Mucosa of stomach (tissue), 1 donor: Measurements from ENCODE around the gene MS4A5.

Experiments
- H3K27me3 ChIP-seq: one replicate; pipeline ENCODE4 v1.7.0; 2013; ENCODE audit warnings: mild to moderate bottlenecking, low read length; ENCODE audit not compliant: control insufficient read depth, insufficient read depth
- H3K36me3 ChIP-seq: one replicate; pipeline ENCODE4 v1.7.0; 2013; ENCODE audit warnings: low read length; ENCODE audit not compliant: control insufficient read depth, insufficient read depth
- H3K4me1 ChIP-seq: one replicate; pipeline ENCODE4 v1.7.0; 2013; ENCODE audit warnings: mild to moderate bottlenecking, low read length; ENCODE audit not compliant: control insufficient read depth, insufficient read depth
- H3K4me3 ChIP-seq: one replicate; pipeline ENCODE4 v1.7.0; 2013; ENCODE audit warnings: low read length
- H3K9ac ChIP-seq: one replicate; pipeline ENCODE4 v1.7.0; 2013; ENCODE audit warnings: mild to moderate bottlenecking, low read length, moderate library complexity
- H3K9me3 ChIP-seq: one replicate; pipeline ENCODE4 v1.7.0; 2013; ENCODE audit warnings: mild to moderate bottlenecking, low read length, moderate library complexity; ENCODE audit not compliant: control insufficient read depth
- donor health status: Pancreatic carcinoma.

Gene MS4A5

DNA sequence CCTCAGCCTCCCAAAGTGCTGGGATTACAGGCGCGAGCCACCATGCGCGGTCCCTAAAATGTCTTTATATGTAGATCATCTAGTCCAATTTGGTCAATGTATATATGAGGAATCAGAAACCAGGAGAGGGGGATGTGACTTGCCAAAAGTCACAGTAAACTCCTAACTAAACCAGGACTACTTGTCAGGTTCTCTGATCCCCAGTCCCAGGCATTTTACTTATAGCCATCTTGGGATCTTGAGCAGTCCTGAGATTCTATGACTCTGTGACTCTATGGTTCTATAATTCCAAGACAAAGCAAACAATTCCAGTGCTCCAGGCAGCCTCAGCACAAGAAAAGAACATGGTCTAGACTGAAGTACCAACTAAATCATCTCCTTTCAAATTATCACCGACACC lies at the start of gene MS4A5:
Gene MS4A5 (plus strand): TSS at position 301 of the 400 bp plus-strand sequence. CDS start 103 bp downstream, outside the sequence.
- Histone ChIP-seq H3K9me3 (no peaks in the 10 kb centered on the region), H3K9ac (no peak within 1 kb of the TSS), H3K4me1 (no peaks in the 10 kb centered on the region), H3K36me3 (no peaks in the 10 kb centered on the region), H3K27me3 (no peaks in the 10 kb centered on the region), H3K4me3 (no peak within 1 kb of the TSS)

DNA sequence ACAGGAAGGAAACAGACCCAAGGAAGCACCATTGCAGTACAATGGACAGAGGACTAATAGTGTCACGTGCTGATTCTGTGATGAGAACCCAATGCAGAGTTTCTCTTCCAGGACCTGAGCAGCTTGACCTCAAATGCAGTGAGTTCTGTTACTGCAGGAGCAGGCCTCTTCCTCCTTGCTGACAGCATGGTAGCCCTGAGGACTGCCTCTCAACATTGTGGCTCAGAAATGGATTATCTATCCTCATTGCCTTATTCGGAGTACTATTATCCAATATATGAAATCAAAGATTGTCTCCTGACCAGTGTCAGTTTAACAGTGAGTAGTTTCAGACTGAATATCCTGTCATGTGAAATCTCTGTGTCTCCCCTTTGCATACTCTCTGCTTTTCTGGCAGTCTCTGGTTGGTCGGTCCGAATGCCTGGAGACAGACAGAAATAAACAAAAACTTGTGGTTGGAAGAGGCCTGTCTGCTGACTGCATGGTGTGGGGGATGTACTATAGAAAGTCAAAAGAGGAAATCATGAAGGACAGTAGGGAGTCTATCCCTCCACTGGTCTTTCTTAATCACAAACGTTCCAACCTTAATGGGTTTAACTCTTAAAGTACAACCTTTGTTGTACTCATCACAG lies 40.0 kb upstream of the MS4A5 start:
- no peak overlapping the region for H3K9ac ChIP-seq
- no peak overlapping the region for H3K4me3 ChIP-seq
- no peaks in the 10 kb centered on the region for H3K9me3 ChIP-seq
- no peaks in the 10 kb centered on the region for H3K36me3 ChIP-seq
- H3K4me1 ChIP-seq = no peaks in the 10 kb centered on the region
- H3K27me3 ChIP-seq = no peaks in the 10 kb centered on the region

DNA sequence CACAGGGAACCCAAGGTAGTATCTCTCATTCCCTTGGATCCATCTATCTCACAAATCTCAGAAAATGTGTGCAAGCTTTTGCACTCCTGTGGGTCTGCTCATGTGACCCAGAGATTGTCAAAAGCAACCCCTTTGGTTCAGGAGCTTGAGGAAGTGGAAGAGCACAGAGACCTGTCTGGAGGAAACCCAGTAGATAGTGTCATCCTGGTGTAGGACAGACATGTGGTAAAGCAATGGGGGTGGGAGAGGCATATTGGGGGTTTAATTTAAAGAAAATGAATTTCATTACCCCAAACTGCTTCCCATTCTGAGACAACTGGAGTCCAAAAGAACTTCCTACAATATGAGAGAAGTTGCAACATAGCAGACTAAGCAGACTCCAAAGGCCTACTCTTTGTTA lies 39.0 kb upstream of the MS4A5 start:
- Histone ChIP-seq H3K4me1 (no peaks in the 10 kb centered on the region), H3K4me3 (no peak overlapping the region), H3K9ac (no peak overlapping the region), H3K27me3 (no peaks in the 10 kb centered on the region), H3K9me3 (no peaks in the 10 kb centered on the region), H3K36me3 (no peaks in the 10 kb centered on the region)

DNA sequence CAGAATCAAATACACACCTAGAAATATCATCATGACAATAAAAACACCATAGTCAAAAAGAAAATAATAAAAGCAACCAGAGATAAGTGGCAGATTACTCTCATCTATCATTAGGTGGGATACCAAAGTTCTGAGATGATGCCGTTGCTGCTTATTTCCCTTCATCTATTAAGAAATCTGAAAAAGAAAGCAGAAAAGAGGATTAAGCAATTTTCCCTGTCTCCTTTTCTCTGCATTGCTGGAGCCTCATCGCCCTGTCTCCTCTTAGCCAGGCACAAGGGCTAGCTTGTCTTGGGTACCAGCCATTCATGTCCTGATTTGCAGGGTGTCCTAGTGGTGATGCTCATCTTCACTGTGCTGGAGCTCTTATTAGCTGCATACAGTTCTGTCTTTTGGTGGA lies 37.0 kb upstream of the MS4A5 start:
- Histone ChIP-seq H3K9ac (no peak overlapping the region), H3K36me3 (no peaks in the 10 kb centered on the region), H3K9me3 (no peaks in the 10 kb centered on the region), H3K27me3 (no peaks in the 10 kb centered on the region), H3K4me1 (no peaks in the 10 kb centered on the region), H3K4me3 (no peak overlapping the region)

DNA sequence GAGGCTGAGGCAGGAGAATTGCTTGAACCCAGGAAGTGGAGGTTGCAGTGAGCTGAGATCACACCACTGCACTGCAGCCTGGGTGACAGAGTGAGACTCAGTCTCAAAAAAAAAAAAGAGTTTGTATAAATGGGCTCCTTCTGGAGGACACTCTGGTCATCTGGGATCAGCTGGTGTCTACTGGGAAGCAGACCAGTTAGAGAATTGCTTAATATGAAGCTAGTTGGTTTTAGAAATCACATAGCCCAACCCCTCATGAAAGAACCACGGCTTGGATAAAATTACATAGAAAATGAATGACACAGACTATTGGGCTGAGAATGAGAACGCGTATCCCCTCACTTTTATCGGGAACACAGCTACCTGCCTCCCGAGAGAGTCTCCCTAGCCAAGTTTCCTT lies 36.4 kb upstream of the MS4A5 start:
- H3K27me3 ChIP-seq = no peaks in the 10 kb centered on the region
- H3K9ac ChIP-seq = no peak overlapping the region
- H3K9me3 ChIP-seq = no peaks in the 10 kb centered on the region
- H3K36me3 ChIP-seq = no peaks in the 10 kb centered on the region
- no peaks in the 10 kb centered on the region for H3K4me1 ChIP-seq
- no peak overlapping the region for H3K4me3 ChIP-seq

DNA sequence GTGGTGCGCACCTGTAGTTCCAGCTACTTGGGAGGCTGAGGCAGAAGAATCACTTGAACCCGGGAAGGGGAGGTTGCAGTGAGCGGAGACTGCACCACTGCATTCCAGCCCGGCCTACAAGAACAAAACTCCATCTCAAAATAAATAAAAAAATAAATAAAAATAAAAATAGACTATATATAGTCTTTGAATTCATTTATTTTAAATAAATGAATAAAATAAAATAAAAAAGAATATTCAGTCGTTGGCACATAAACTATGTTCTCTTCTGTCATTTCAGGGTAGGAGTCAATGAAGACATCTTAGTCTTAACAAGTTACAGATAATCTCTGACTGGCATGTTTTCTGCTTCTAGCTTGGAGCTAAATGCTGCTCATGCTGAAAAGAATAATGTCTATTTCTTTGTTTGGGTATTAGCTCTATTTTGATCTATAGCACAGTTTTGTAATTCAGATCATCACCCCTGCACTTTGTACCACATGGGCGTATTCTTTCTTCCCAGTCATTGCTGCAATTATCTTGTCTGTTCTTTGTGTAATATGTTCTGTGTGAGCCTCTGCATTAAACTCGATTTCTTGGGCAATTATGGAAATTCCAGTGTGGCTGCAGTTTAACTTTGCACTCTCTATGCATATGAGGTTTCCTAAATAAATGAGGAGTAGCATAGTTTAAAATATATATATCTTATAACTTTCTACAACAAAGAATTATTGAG lies 34.5 kb upstream of the MS4A5 start:
- no peak overlapping the region for H3K9ac ChIP-seq
- H3K36me3 ChIP-seq = no peaks in the 10 kb centered on the region
- no peaks in the 10 kb centered on the region for H3K27me3 ChIP-seq
- H3K9me3 ChIP-seq = no peaks in the 10 kb centered on the region
- no peak overlapping the region for H3K4me3 ChIP-seq
- no peaks in the 10 kb centered on the region for H3K4me1 ChIP-seq

DNA sequence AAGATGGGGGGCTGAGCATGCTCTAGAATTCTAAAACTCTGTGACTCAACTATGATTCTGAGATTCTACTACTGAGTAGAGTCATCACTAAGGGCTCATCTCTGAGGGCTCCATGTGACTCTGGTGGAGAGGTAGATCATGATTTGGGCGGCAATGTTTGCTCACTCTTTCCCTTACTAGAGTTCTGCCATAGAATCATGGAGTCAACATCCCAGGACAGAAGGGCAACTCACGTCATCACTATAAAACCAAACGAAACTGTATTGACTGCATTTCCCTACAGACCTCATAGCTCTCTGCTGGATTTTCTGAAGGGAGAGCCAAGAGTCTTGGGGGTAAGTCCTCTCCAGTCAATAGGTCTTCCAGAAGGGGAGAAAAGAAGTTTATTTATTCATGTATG lies 33.0 kb upstream of the MS4A5 start, which contains the start of gene MS4A14:
Gene MS4A14 (plus strand): TSS at position 78 of the 400 bp plus-strand sequence. CDS start 120 bp downstream, at position 198.
- Histone ChIP-seq H3K9me3 (no peaks in the 10 kb centered on the region), H3K9ac (no peak within 1 kb of the TSS), H3K27me3 (no peaks in the 10 kb centered on the region), H3K4me1 (no peaks in the 10 kb centered on the region), H3K4me3 (no peak within 1 kb of the TSS), H3K36me3 (no peaks in the 10 kb centered on the region)

DNA sequence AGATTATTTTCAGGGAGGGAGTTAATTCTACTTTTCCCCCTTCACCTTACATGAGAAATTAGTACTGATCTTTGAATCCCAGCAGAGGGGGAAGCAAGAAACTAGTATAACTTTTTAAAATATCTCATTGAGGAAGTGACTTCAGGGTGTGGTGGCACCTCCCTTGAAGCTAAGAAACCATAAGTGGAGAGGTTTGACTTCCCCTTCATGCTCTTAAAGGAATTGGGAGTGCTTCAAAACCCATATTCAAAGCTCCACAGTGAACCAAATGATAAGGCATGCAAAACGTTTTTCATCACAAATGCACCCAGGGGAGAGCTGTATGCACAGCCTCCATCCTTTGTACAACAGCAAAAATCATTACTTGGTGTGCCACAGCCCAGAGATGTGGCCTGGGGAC lies 32.6 kb upstream of the MS4A5 start:
- H3K36me3 ChIP-seq = no peaks in the 10 kb centered on the region
- no peaks in the 10 kb centered on the region for H3K4me1 ChIP-seq
- no peak overlapping the region for H3K9ac ChIP-seq
- H3K27me3 ChIP-seq = no peaks in the 10 kb centered on the region
- no peaks in the 10 kb centered on the region for H3K9me3 ChIP-seq
- H3K4me3 ChIP-seq = no peak overlapping the region

DNA sequence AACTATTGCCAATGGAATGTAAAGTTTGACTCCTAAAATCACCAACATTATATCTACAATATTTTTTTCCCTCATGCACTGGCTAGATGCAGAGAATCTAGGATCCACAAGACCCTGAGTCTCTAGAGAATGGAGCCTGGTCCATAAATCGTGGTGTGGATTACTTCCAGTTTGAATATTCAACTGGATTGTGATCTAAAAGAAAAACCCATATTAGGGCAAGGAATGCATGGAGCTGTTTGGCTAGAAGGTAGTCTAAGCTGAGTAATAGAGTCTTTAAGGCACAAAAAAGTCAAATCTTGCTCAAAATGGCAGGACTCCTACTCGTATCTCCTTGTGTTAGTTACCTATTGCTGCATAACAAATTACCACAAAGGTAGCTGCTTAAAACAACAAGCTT lies 9.4 kb upstream of the MS4A5 start:
- Histone ChIP-seq H3K9me3 (no peaks in the 10 kb centered on the region), H3K36me3 (no peaks in the 10 kb centered on the region), H3K4me3 (no peak overlapping the region), H3K9ac (no peak overlapping the region), H3K4me1 (no peaks in the 10 kb centered on the region), H3K27me3 (no peaks in the 10 kb centered on the region)

- no peaks in the 10 kb centered on the region for H3K36me3 ChIP-seq
- H3K4me1 ChIP-seq = no peaks in the 10 kb centered on the region
- no peaks in the 10 kb centered on the region for H3K27me3 ChIP-seq
- H3K9ac ChIP-seq = no peak overlapping the region
- H3K4me3 ChIP-seq = no peak overlapping the region
- no peaks in the 10 kb centered on the region for H3K9me3 ChIP-seq
Measured at GRCh38 chr11:60422609-60423008, 6.8 kb upstream of the MS4A5 start.

DNA sequence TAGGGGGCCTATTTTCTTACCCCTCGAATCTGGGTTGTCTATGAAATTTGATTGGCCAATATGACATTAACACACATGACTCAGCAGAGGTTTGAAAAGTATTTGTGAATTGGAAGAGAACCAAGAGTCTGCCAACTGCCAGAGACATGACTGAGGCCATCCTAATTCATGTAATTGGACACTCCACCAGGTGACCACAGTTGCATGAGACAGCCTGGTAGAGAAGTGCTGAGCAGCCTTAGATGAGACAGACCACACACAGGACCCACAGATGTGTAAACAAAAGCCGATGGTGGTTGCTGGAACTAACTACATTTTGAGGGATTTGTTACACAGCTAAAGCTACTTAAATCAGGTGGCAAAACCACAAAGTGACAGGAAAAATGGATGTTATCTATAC lies 855 bp upstream of the MS4A5 start:
- no peaks in the 10 kb centered on the region for H3K9me3 ChIP-seq
- H3K4me1 ChIP-seq = no peaks in the 10 kb centered on the region
- H3K27me3 ChIP-seq = no peaks in the 10 kb centered on the region
- H3K9ac ChIP-seq = no peak overlapping the region
- H3K4me3 ChIP-seq = no peak overlapping the region
- no peaks in the 10 kb centered on the region for H3K36me3 ChIP-seq

DNA sequence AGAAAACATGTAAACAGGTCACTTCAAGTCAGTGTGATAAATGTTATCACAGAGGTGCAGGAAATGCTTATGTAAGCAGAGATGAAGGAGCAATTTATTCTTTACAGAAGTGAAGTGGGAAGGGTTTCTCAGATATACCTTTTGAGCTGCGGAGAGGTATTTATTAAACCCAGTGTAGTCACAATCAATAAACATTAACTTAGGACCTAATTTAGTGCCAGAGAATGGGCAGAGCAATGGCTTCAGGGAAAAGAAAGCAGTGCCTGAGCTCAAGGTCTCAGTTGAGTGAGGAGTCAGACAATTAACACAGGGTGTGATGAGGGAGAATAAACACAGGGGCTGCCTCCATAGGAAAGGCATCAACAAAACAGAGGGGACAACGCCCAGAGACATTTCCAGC lies 1.9 kb downstream of the MS4A5 start:
- Histone ChIP-seq H3K36me3 (no peaks in the 10 kb centered on the region), H3K4me1 (no peaks in the 10 kb centered on the region), H3K9me3 (no peaks in the 10 kb centered on the region), H3K27me3 (no peaks in the 10 kb centered on the region), H3K4me3 (no peak overlapping the region), H3K9ac (no peak overlapping the region)
